ENCODE results near the gene MYH4.

Gene MYH4

GRCh38 chr17:10469459-10469858 is at the start of gene MYH4:
MYH4 (minus strand) TSS chr17:10469559; CDS start chr17:10466745, 2,814 bp downstream.
- DNase-seq: no peak

GRCh38 chr17:10518271-10519037 is 49.1 kb upstream of the MYH4 start, which contains the start of gene MYH1:
MYH1 (minus strand) TSS chr17:10518542; CDS start chr17:10516642, 1,900 bp downstream.
- no peak for DNase-seq

GRCh38 chr17:10516638-10517037 is 47.3 kb upstream of the MYH4 start:
- no peak for DNase-seq

GRCh38 chr17:10516065-10516464 is 46.7 kb upstream of the MYH4 start:
- no peak for DNase-seq

- DNase-seq: no peak
Observed at GRCh38 chr17:10513299-10514067, 44.1 kb upstream of the MYH4 start.

- DNase-seq: no peak
Observed at GRCh38 chr17:10512856-10513255, 43.5 kb upstream of the MYH4 start.

- no peak for DNase-seq
Observed at GRCh38 chr17:10499950-10500349, 30.6 kb upstream of the MYH4 start.

- no peak for DNase-seq
Observed at GRCh38 chr17:10492004-10492403, 22.6 kb upstream of the MYH4 start.

GRCh38 chr17:10482252-10482651 is 12.9 kb upstream of the MYH4 start:
- no peak for DNase-seq

GRCh38 chr17:10477701-10478100 is 8.3 kb upstream of the MYH4 start:
- DNase-seq: no peak

GRCh38 chr17:10474536-10474935 is 5.2 kb upstream of the MYH4 start:
- no peak for DNase-seq

GRCh38 chr17:10471858-10472257 is 2.5 kb upstream of the MYH4 start:
- DNase-seq: no peak

- DNase-seq: no peak
Observed at GRCh38 chr17:10463402-10463801, 6.0 kb downstream of the MYH4 start.

- no peak for DNase-seq
Observed at GRCh38 chr17:10460062-10460461, 9.3 kb downstream of the MYH4 start.

- DNase-seq: no peak
Observed at GRCh38 chr17:10458701-10459100, 10.7 kb downstream of the MYH4 start.

GRCh38 chr17:10457952-10458351 is 11.4 kb downstream of the MYH4 start:
- DNase-seq: no peak

- no peak for DNase-seq
Observed at GRCh38 chr17:10447026-10447931, 22.1 kb downstream of the MYH4 start.

GRCh38 chr17:10439816-10440215 is 29.5 kb downstream of the MYH4 start:
- DNase-seq: no peak

- no peak for DNase-seq
Observed at GRCh38 chr17:10435096-10435495, 34.3 kb downstream of the MYH4 start.

GRCh38 chr17:10429421-10430045 is 39.8 kb downstream of the MYH4 start:
- no peak for DNase-seq

GRCh38 chr17:10428781-10429180 is 40.6 kb downstream of the MYH4 start:
- DNase-seq: no peak

- no peak for DNase-seq
Observed at GRCh38 chr17:10421900-10422542, 47.3 kb downstream of the MYH4 start, which contains the start of gene MYH8. MYH8 (minus strand) TSS chr17:10421950; CDS start chr17:10420227, 1,723 bp downstream.

Measured in stimulated activated CD4-positive, alpha-beta T cell treated with anti-CD3 and anti-CD28 coated beads, Interleukin-2, amount 100 ng/mL, for 48 hours (primary cell).